Mammary epithelial cell (primary cell): ENCODE data around the gene VWC2L.

Source experiments
- EZH2 ChIP-seq: IDR thresholded peaks from 2 replicates; pipeline ENCODE4 v1.6.1; 2012; ENCODE audit warnings: low read length, inconsistent platforms, borderline replicate concordance
- TF ChIP-seq, protein P1 (sequence below), 2 donors: IDR thresholded peaks in 1 of 2; conservative IDR thresholded peaks in 1 of 2; 2 replicates each; pipeline ENCODE4 v1.5.1; 2011 to 2012; ENCODE audit warnings: inconsistent platforms in 2 of 2, low read length in 2 of 2, mild to moderate bottlenecking in 2 of 2, control low read depth in 1 of 2, low read depth in 1 of 2; ENCODE audit not compliant: insufficient read depth in 1 of 2; ENCODE audit errors: extremely low read depth in 1 of 2

GRCh38 chr2:214545898-214546542, 135.2 kb downstream of the VWC2L start:
- TF ChIP-seq, protein P1, sequence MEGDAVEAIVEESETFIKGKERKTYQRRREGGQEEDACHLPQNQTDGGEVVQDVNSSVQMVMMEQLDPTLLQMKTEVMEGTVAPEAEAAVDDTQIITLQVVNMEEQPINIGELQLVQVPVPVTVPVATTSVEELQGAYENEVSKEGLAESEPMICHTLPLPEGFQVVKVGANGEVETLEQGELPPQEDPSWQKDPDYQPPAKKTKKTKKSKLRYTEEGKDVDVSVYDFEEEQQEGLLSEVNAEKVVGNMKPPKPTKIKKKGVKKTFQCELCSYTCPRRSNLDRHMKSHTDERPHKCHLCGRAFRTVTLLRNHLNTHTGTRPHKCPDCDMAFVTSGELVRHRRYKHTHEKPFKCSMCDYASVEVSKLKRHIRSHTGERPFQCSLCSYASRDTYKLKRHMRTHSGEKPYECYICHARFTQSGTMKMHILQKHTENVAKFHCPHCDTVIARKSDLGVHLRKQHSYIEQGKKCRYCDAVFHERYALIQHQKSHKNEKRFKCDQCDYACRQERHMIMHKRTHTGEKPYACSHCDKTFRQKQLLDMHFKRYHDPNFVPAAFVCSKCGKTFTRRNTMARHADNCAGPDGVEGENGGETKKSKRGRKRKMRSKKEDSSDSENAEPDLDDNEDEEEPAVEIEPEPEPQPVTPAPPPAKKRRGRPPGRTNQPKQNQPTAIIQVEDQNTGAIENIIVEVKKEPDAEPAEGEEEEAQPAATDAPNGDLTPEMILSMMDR (conservative IDR thresholded peaks at IDR 0.05 in 1 of 2, IDR thresholded peaks at IDR 0.05 in 1 of 2; ENCODE audit: extremely low read depth in 1 of 2, insufficient read depth in 1 of 2, low read depth in 1 of 2, low read length in 2 of 2): no peak
- no peak for TF ChIP-seq EZH2
